GM12875 (cell line): ENCODE measurements around the gene GRAP.

Experiments used
- H3K4me3 ChIP-seq: one replicate; pipeline ENCODE4 v1.5.1; 2011; ENCODE audit warnings: low read depth, low read length, control low read depth
- CTCF ChIP-seq: IDR thresholded peaks from 2 replicates; pipeline ENCODE4 v1.5.1; 2011; ENCODE audit warnings: low read depth, mild to moderate bottlenecking, control low read depth, inconsistent platforms, low read length, moderate library complexity, borderline replicate concordance; ENCODE audit not compliant: insufficient read depth

The GRAP gene

DNA sequence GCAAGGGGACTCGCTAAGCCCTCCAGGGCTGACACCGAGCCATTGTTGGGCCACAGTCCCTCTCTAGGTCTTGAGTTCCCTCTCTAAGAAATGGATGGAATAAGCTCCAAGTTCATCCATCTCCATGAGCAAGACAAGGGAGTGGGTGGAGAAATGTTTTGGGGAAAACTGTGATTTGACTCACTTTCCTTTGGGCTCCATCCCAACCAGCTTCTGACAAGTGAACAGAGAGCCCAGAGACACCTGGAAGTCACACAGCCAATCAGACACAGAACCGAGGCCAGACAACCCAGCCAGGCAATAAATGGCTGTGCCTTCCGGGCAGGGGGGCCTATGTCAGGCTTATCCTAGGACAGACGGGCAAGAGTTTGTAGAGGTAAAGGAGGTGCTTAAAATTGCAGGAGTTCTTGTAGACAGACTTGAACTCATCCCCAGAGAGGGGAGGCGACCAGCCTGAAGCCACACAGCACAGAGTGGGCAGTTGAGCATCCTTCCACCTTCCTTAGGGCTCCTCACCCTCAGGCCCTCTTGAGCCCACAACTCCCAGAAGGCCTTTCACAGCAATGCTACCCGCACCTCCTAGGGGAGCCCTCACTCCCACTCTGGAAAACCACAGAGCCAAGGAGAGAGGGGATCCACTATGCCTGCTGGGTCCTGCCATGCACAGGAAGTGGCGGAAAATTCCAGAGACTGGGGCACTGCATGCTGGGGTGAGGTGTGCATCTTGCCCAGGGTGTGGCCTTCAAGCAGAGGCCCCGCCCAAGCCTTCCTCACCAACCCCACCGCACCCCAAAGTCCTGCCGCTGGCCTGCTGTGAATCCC, 32.7 kb downstream of the GRAP start:
- H3K4me3 ChIP-seq: no peak overlapping the region
- TF ChIP-seq CTCF: no peak

DNA sequence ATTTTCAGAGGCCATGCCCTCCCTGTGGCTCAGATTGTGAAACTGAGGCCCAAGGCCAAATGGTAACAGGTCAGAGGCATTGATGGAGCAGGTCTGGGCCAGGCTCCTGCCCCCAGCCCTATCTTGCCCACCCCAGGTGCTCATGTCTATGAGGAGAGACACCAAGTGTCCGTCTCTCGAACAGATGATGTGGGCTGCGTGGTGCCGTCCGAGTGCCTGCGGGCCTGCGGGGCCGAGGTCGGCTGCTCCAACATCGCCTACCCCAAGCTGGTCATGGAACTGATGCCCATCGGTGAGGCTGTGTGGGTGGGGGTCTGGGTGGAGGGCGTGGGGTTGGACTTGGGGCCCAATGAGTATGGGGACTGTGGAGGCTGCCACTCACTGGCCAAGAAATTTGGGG, 33.5 kb downstream of the GRAP start:
- TF ChIP-seq CTCF: no peak
- H3K4me3 ChIP-seq: no peak overlapping the region

DNA sequence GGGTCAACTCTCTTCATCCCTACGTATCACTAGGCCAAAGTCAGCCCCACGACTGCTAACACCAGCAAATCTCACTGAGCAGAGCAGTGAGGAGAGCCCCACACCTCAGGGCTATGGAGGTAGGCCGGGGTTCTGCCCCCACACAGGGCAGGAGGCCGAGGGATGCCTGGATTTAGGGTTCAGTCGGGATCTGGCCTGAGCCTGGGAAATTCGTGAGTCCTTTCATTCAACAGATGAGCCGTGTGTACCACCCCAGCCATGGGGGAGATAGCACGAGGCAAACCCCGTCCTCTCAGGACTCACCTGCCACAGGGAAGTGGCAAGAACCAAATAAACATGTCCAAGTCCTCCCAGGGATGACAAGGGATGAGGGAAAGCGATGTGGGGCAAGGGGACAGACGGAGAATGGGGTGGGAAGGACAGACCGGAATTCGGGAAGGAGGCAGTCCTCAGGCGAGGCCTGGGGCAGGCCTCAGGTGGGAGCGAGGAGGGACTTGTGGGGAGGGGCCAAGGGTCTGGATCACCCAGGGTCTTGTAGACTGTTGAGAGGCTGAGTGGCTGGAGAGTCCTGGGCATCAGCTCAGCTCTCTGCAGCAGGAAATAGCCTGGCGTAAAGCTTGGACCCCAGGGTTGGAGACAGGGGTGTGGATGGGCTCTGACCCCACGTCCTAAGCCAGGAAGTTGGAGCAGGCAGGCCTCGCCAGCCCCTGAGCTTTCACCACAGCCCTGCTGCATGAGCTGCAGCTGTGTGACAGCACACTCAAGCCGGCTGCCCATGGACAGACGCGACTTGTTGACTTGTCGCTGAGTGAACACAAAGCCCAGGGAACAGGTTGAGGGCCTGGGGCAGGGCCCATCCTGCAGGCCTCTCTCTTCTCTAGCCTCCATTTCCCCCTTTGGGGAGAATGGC, 34.3 kb downstream of the GRAP start:
- H3K4me3 ChIP-seq: no peak overlapping the region
- no peak for TF ChIP-seq CTCF

DNA sequence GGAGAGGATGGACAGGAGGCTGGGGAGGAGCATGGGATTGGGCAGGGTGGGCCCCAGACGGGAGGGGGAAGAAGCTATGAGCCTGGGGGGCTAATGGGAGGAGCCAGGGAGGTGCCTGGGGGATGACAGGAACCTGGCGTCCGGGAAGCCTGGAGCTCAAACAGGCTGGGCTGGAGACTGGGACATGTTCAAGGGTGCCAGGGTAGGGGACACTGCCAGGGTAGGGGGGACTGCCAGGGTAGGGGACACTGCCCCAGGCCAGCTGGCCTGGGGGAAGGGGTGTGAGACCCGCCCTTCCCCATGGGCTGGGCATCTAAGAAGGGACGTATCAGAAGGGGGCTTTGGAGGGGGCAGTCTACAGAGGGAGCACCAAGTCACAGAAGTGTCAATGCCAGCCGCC, 35.2 kb downstream of the GRAP start:
- no peak overlapping the region for H3K4me3 ChIP-seq
- TF ChIP-seq CTCF: no peak

- H3K4me3 ChIP-seq: no peak overlapping the region
- TF ChIP-seq CTCF: no peak
These were observed 35.8 kb downstream of the GRAP start for GRCh38 chr17:19010729-19011505.

DNA sequence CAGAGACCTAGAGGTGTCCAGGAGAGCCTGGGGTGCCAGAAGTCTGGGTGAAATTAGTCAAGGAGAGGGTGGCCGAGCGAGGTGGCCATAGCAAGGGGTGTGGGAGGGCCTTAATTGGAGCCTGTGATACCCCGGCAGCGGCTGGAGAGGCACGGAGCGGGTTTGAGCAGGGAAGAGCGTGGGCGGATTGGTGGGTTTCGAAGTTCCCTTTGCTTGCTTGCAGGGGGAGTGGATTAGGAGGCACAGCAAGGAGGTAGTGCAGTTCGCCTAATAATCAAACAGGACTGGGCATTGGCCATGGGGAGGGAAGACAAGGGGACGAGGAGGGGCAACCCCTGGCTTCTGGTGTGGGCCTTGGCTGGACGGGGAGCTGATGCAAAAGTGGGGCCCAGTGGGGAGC, 36.8 kb downstream of the GRAP start:
- TF ChIP-seq CTCF: no peak

More for the DNA sequence above, 36.8 kb downstream of the GRAP start:
- no peak overlapping the region for H3K4me3 ChIP-seq
